GM23248 (cell line): Measurements from ENCODE around the gene EXOSC2. TPM values are rescaled to one million over a fixed set of nuclear protein-coding genes. Genes with fewer than 3 reads are reported as not detected.

Experiments used
- DNase-seq: peaks from one replicate; pipeline ENCODE4 v3.0.0-alpha.2; 2015
- H2AFZ ChIP-seq: fragments of 200-600 bp; sonication (generic); 2 replicates; pipeline ENCODE4 v1.6.1; 2016; ENCODE audit warnings: antibody characterized with exemption
- H3F3A ChIP-seq: fragments of 200-600 bp; sonication (generic); 2 replicates; pipeline ENCODE4 v1.6.1; 2016; ENCODE audit warnings: mild to moderate bottlenecking, antibody characterized with exemption, mixed run types; ENCODE audit not compliant: insufficient read depth
- H3K27ac ChIP-seq: fragments of 200-600 bp; sonication (generic); 2 replicates; pipeline ENCODE4 v1.5.1; 2016; ENCODE audit warnings: mild to moderate bottlenecking
- H3K27me3 ChIP-seq: fragments of 200-600 bp; sonication (generic); replicated peaks from 2 replicates; pipeline ENCODE4 v1.6.1; 2016; ENCODE audit warnings: mild to moderate bottlenecking; ENCODE audit not compliant: insufficient read depth
- H3K36me3 ChIP-seq: fragments of 200-600 bp; sonication (generic); 2 replicates; pipeline ENCODE4 v1.6.1; 2016; ENCODE audit warnings: low read depth, mild to moderate bottlenecking
- H3K4me1 ChIP-seq: fragments of 200-600 bp; sonication (generic); 2 replicates; pipeline ENCODE4 v1.6.1; 2016; ENCODE audit warnings: mild to moderate bottlenecking; ENCODE audit not compliant: insufficient read depth
- H3K4me2 ChIP-seq: fragments of 200-600 bp; sonication (generic); one replicate; pipeline ENCODE4 v1.6.1; 2016; ENCODE audit warnings: mild to moderate bottlenecking; ENCODE audit not compliant: unreplicated experiment
- H3K4me3 ChIP-seq: fragments of 200-600 bp; sonication (generic); 2 replicates; pipeline ENCODE4 v1.5.1; 2016; ENCODE audit warnings: mild to moderate bottlenecking
- H3K79me2 ChIP-seq: fragments of 200-600 bp; sonication (generic); 2 replicates; pipeline ENCODE4 v1.6.1; 2016; ENCODE audit warnings: mild to moderate bottlenecking; ENCODE audit not compliant: insufficient read depth
- H3K9ac ChIP-seq: fragments of 200-600 bp; sonication (generic); 2 replicates; pipeline ENCODE4 v1.6.1; 2016; ENCODE audit warnings: mild to moderate bottlenecking
- H3K9me2 ChIP-seq: fragments of 200-600 bp; sonication (generic); 2 replicates; pipeline ENCODE4 v1.6.1; 2016; ENCODE audit warnings: mixed run types, mild to moderate bottlenecking, moderate library complexity; ENCODE audit not compliant: insufficient read depth
- H3K9me3 ChIP-seq: fragments of 200-600 bp; sonication (generic); one replicate; pipeline ENCODE4 v1.6.1; 2017; ENCODE audit warnings: low read depth
- H4K20me1 ChIP-seq: fragments of 200-600 bp; sonication (generic); 2 replicates; pipeline ENCODE4 v1.6.0; 2016; ENCODE audit not compliant: insufficient read depth
- EZH2 ChIP-seq: fragments of 200-600 bp; sonication (generic); IDR thresholded peaks from 2 replicates; pipeline ENCODE4 v1.6.1; 2018; ENCODE audit warnings: antibody characterized with exemption, mild to moderate bottlenecking; ENCODE audit not compliant: insufficient read depth, poor library complexity, severe bottlenecking
- EZH2phosphoT487 ChIP-seq: fragments of 200-600 bp; sonication (generic); IDR thresholded peaks from 2 replicates; pipeline ENCODE4 v1.6.1; 2018; ENCODE audit warnings: antibody characterized with exemption, moderate library complexity, mild to moderate bottlenecking, low read depth; ENCODE audit not compliant: insufficient read depth
- WGBS, 2 experiments: methylation state at CpG; one replicate each; pipeline ENCODE4 v1.1.6; 2015 to 2017; ENCODE audit warnings: low lambda C conversion rate in 2 of 2, low coverage in 1 of 2; ENCODE audit errors: missing lambda C conversion rate in 2 of 2; 5-methylcytosine and 5-hydroxymethylcytosine counted together
- in situ Hi-C: fragments of 300-500 bp; cut with MboI; formaldehyde crosslinking; loops from 2 replicates; pipeline ENCODE4 v1.15.0; 2020
- polyA plus RNA-seq: library from polyadenylated mRNA; unstranded; fragments of >200 nt; fragmentation: Nextera tagmentation; extraction: Ambion mirVana; gene quantifications from 2 replicates; pipeline ENCODE4 v1.2.1, GENCODE V29; 2016
- total RNA-seq: library from RNA; depleted of rRNA; stranded (reverse); fragments of >200 nt; shearing (Covaris generic); gene quantifications from 2 replicates; pipeline ENCODE4 v1.2.3, GENCODE V29; 2014

EXOSC2 gene
- total and polyA plus RNA-seq, 2 experiments from 2014 or later: 17.2 to 21.6 TPM

- H3K27me3 ChIP-seq: peaks cover 71% of the 10 kb centered on the region
- in situ Hi-C loops: no loop called here
- no peaks in the 10 kb centered on the region for H3K4me1 ChIP-seq
- no peak overlapping the region for H3K4me2 ChIP-seq
- H3K79me2 ChIP-seq: no peaks in the 10 kb centered on the region
- H3K27ac ChIP-seq: no peak overlapping the region
- H3K36me3 ChIP-seq: no peaks in the 10 kb centered on the region
- no peak overlapping the region for H3K9ac ChIP-seq
- WGBS, 2 experiments: 17 to 22% methylated on average over 31 to 35 of the region's 52 CpGs
- TF ChIP-seq EZH2phosphoT487 (no peak), EZH2 (no peak)
- H3F3A ChIP-seq: no peaks in the 10 kb centered on the region
- H3K4me3 ChIP-seq: no peak overlapping the region
- no peaks in the 10 kb centered on the region for H3K9me3 ChIP-seq
- H3K9me2 ChIP-seq: no peaks in the 10 kb centered on the region
- DNase-seq: no peak
- no peaks in the 10 kb centered on the region for H4K20me1 ChIP-seq
- no peak overlapping the region for H2AFZ ChIP-seq
Measured at GRCh38 chr9:130658893-130659698, 34.5 kb upstream of the EXOSC2 start.

- Histone ChIP-seq H3K4me1 (no peaks in the 10 kb centered on the region), H3K27me3 (peaks cover 78% of the 10 kb centered on the region), H3K9me3 (no peaks in the 10 kb centered on the region), H3K9ac (no peak overlapping the region), H3K4me3 (no peak overlapping the region), H3F3A (no peaks in the 10 kb centered on the region), H3K79me2 (no peaks in the 10 kb centered on the region), H4K20me1 (no peaks in the 10 kb centered on the region), H3K4me2 (no peak overlapping the region), H3K9me2 (no peaks in the 10 kb centered on the region), H2AFZ (no peak overlapping the region), H3K27ac (no peak overlapping the region), H3K36me3 (no peaks in the 10 kb centered on the region)
- TF ChIP-seq EZH2phosphoT487 (peak; percentile 76; the same call in 1 of the 2 replicates), EZH2 (peak; percentile 62)
- DNase-seq: no peak
- in situ Hi-C loops: no loop called here
- WGBS, 2 experiments: 1 to 4% methylated on average over 12 to 58 of the region's 58 CpGs
Measured at GRCh38 chr9:130659699-130660248, 33.8 kb upstream of the EXOSC2 start.

- Histone ChIP-seq H3F3A (no peaks in the 10 kb centered on the region), H4K20me1 (no peaks in the 10 kb centered on the region), H3K9ac (no peak overlapping the region), H3K9me3 (no peaks in the 10 kb centered on the region), H3K4me1 (no peaks in the 10 kb centered on the region), H3K27me3 (peaks cover 81% of the 10 kb centered on the region), H3K27ac (no peak overlapping the region), H3K4me3 (no peak overlapping the region), H2AFZ (no peak overlapping the region), H3K9me2 (no peaks in the 10 kb centered on the region), H3K4me2 (no peak overlapping the region), H3K36me3 (no peaks in the 10 kb centered on the region), H3K79me2 (no peaks in the 10 kb centered on the region)
- TF ChIP-seq EZH2phosphoT487: no peak
- no peak for TF ChIP-seq EZH2
- WGBS, 2 experiments: 2 to 4% methylated on average over 24 to 28 of the region's 33 CpGs
- in situ Hi-C loops: no loop called here
- DNase-seq: no peak
Measured at GRCh38 chr9:130660326-130660682, 33.3 kb upstream of the EXOSC2 start.

- in situ Hi-C loops: no loop called here
- peak; percentile 93 for TF ChIP-seq EZH2
- peak; percentile 76; the same call in 1 of the 2 replicates for TF ChIP-seq EZH2phosphoT487
- Histone ChIP-seq H3F3A (no peaks in the 10 kb centered on the region), H4K20me1 (no peaks in the 10 kb centered on the region), H3K9me3 (no peaks in the 10 kb centered on the region), H3K36me3 (no peaks in the 10 kb centered on the region), H3K4me1 (no peaks in the 10 kb centered on the region), H3K4me3 (peak overlapping the region; percentile 36; the same call in 1 of the 2 replicates), H3K9me2 (no peaks in the 10 kb centered on the region), H3K27me3 (peaks cover 87% of the 10 kb centered on the region), H2AFZ (peak overlapping the region; percentile 53), H3K27ac (no peak overlapping the region), H3K4me2 (no peak overlapping the region), H3K79me2 (no peaks in the 10 kb centered on the region), H3K9ac (no peak overlapping the region)
- WGBS, 2 experiments: 1% methylated on average over 15 to 60 of the region's 82 CpGs
- DNase-seq: peak; percentile 30
Measured at GRCh38 chr9:130660683-130661450, 32.7 kb upstream of the EXOSC2 start.
